A673 (cell line): ENCODE data around the gene ELP5. TPM values are rescaled to one million over a fixed set of nuclear protein-coding genes. Genes with fewer than 3 reads are reported as not detected.
A peak's percentile ranks its signal among the peaks of the same experiment; 100 is the strongest.

Source experiments
- BruUV-seq: library from RNA; stranded (reverse); fragments of 400-500 nt; replicated peaks from 2 replicates; lab custom pipeline; 2021; lab: Mats Ljungman, UMichigan
- CTCF ChIA-PET: fragments of 300-600 bp; sonication (Branson Sonifier 250); formaldehyde crosslinking; loops from one replicate; lab custom pipeline; 2022; ENCODE audit warnings: antibody characterized with exemption; lab: Charles Lee
- POLR2A ChIA-PET: fragments of 300-600 bp; sonication (Branson Sonifier 250); formaldehyde crosslinking; loops from one replicate; lab custom pipeline; 2022; ENCODE audit warnings: antibody characterized with exemption; ENCODE audit not compliant: low non-redundant PET; lab: Charles Lee
- DNase-seq: peaks from one replicate; pipeline ENCODE4 v3.0.0-alpha.2; 2015; ENCODE audit warnings: low spot score
- H3K27ac ChIP-seq: fragments of 200-600 bp; sonication (generic); 2 replicates; pipeline ENCODE4 v1.5.1; 2016; ENCODE audit warnings: mixed run types, low read depth, mild to moderate bottlenecking, mixed read lengths, antibody characterized with exemption, low read length; ENCODE audit not compliant: poor library complexity, severe bottlenecking
- H3K27me3 ChIP-seq: fragments of 200-600 bp; sonication (generic); replicated peaks from 2 replicates; pipeline ENCODE4 v1.6.1; 2017; ENCODE audit warnings: mixed run types, low read depth, mild to moderate bottlenecking, mixed read lengths, antibody characterized with exemption, low read length; ENCODE audit not compliant: insufficient read depth, poor library complexity
- H3K36me3 ChIP-seq: fragments of 200-600 bp; sonication (generic); 2 replicates; pipeline ENCODE4 v1.6.1; 2016; ENCODE audit warnings: mixed run types, mild to moderate bottlenecking, mixed read lengths, antibody characterized with exemption, low read length; ENCODE audit not compliant: insufficient read depth, poor library complexity, severe bottlenecking
- H3K4me1 ChIP-seq: fragments of 200-600 bp; sonication (generic); 2 replicates; pipeline ENCODE4 v1.6.1; 2017; ENCODE audit warnings: mixed run types, mild to moderate bottlenecking, mixed read lengths, antibody characterized with exemption, low read length; ENCODE audit not compliant: insufficient read depth, poor library complexity, severe bottlenecking
- H3K4me3 ChIP-seq: fragments of 200-600 bp; sonication (generic); 2 replicates; pipeline ENCODE4 v1.5.1; 2016; ENCODE audit warnings: low read depth, mixed run types, mild to moderate bottlenecking, mixed read lengths, low read length; ENCODE audit not compliant: poor library complexity, severe bottlenecking
- H3K9me3 ChIP-seq: fragments of 200-600 bp; sonication (generic); 2 replicates; pipeline ENCODE4 v1.6.1; 2016; ENCODE audit warnings: mixed run types, low read depth, mild to moderate bottlenecking, mixed read lengths, antibody characterized with exemption, low read length; ENCODE audit not compliant: poor library complexity, severe bottlenecking
- CTCF ChIP-seq: fragments of 300-800, 200-600 bp; sonication (generic); conservative IDR thresholded peaks from 2 replicates; pipeline ENCODE4 v1.5.1; 2017; ENCODE audit warnings: low read depth, mild to moderate bottlenecking, antibody characterized with exemption, low read length, moderate library complexity, mixed read lengths
- EZH2 ChIP-seq: fragments of 200-600 bp; sonication (generic); IDR thresholded peaks from 2 replicates; pipeline ENCODE4 v1.6.1; 2017; ENCODE audit warnings: borderline replicate concordance, low read depth, mild to moderate bottlenecking, mixed read lengths, antibody characterized with exemption, low read length; ENCODE audit not compliant: poor library complexity, severe bottlenecking
- intact Hi-C: fragments of 100-400 bp; cut with micrococcal nuclease; formaldehyde crosslinking; loops from one replicate; pipeline ENCODE4 v1.10.0; 2022; ENCODE audit not compliant: unreplicated experiment
- total RNA-seq: library from RNA; stranded (reverse); gene quantifications from 2 replicates; pipeline ENCODE4 v1.2.3, GENCODE V29; 2021

ELP5 gene
- total RNA-seq, 1 experiment from 2014 or later, result 128 TPM

GRCh38 chr17:7222093-7222971, 29.7 kb upstream of the ELP5 start:
- TF ChIP-seq EZH2, result no peak
- no peak for TF ChIP-seq CTCF
- intact Hi-C loops, result no loop called here
- Histone ChIP-seq H3K4me3 (no peak overlapping the region), H3K36me3 (peaks cover 63% of the 10 kb centered on the region), H3K9me3 (no peaks in the 10 kb centered on the region), H3K4me1 (peaks cover 26% of the 10 kb centered on the region), H3K27ac (peak overlapping the region; percentile 49), H3K27me3 (no peaks in the 10 kb centered on the region)
- peak; percentile 13 for DNase-seq
- CTCF ChIA-PET, result interaction anchor here (2.0 kb wide), 1 partner anchor 74 kb away, joined by 12 read pairs; no protein-coding TSS in a partner anchor
- POLR2A ChIA-PET, result interaction anchor here (0.7 kb wide), 1 partner anchor 11 kb away, joined by 3 read pairs; no protein-coding TSS in a partner anchor
- no TSS peak for BruUV-seq

- Histone ChIP-seq H3K27ac (no peak overlapping the region), H3K4me3 (no peak overlapping the region), H3K9me3 (no peaks in the 10 kb centered on the region), H3K36me3 (peaks cover 69% of the 10 kb centered on the region), H3K4me1 (peaks cover 22% of the 10 kb centered on the region), H3K27me3 (no peaks in the 10 kb centered on the region)
- TF ChIP-seq CTCF (no peak), EZH2 (no peak)
- intact Hi-C loops, result no loop called here
- CTCF ChIA-PET, result no interaction called here
- POLR2A ChIA-PET, result no interaction called here
- no peak for DNase-seq
- BruUV-seq, result no TSS peak
These were observed 29.1 kb upstream of the ELP5 start for GRCh38 chr17:7222972-7223292.

- Histone ChIP-seq H3K4me3 (no peak overlapping the region), H3K4me1 (peaks cover 18% of the 10 kb centered on the region), H3K9me3 (no peaks in the 10 kb centered on the region), H3K27ac (no peak overlapping the region), H3K27me3 (no peaks in the 10 kb centered on the region), H3K36me3 (peaks cover 73% of the 10 kb centered on the region)
- no TSS peak for BruUV-seq
- intact Hi-C loops, result no loop called here
- TF ChIP-seq EZH2 (no peak), CTCF (no peak)
- ChIA-PET CTCF (no interaction called here), POLR2A (no interaction called here)
- no peak for DNase-seq
These were observed 28.6 kb upstream of the ELP5 start for GRCh38 chr17:7223375-7223774.
